Testis (tissue), 3 donors: ENCODE measurements around the gene TGFBI. TPM values are rescaled to one million over a fixed set of nuclear protein-coding genes. Genes with fewer than 3 reads are reported as not detected.
A peak's percentile ranks its signal among the peaks of the same experiment; 100 is the strongest.

ENCODE experiments used
- DNase-seq: peaks from one replicate; pipeline ENCODE4 v3.0.0-alpha.2; 2019
- H3K27ac ChIP-seq, 2 donors: fragments of 200-600 bp; sonication (generic); one replicate each; pipeline ENCODE4 v1.5.1; 2019
- H3K27me3 ChIP-seq: fragments of 200-600 bp; sonication (generic); one replicate; pipeline ENCODE4 v1.5.1; 2019
- H3K36me3 ChIP-seq: fragments of 200-600 bp; sonication (generic); one replicate; pipeline ENCODE4 v1.5.1; 2017; ENCODE audit warnings: low read depth; ENCODE audit errors: missing control alignments
- H3K4me1 ChIP-seq: fragments of 200-600 bp; sonication (generic); one replicate; pipeline ENCODE4 v1.5.1; 2019
- H3K4me3 ChIP-seq, 2 donors: fragments of 200-600 bp; sonication (generic); one replicate each; pipeline ENCODE4 v1.5.1; 2017 to 2019
- H3K9me3 ChIP-seq: fragments of 200-600 bp; sonication (generic); one replicate; pipeline ENCODE4 v1.5.1; 2017
- CTCF ChIP-seq, 3 experiments: fragments of 450-650 bp in 2 of 3; fragments of 200-600 bp in 1 of 3; sonication (generic) in 1 of 3; IDR thresholded peaks; one replicate each; pipeline ENCODE4 v1.5.1; 2016 to 2019; ENCODE audit warnings: antibody characterized with exemption in 3 of 3, mild to moderate bottlenecking in 2 of 3, moderate library complexity in 1 of 3
- POLR2A ChIP-seq: fragments of 450-650 bp; IDR thresholded peaks from one replicate; pipeline ENCODE4 v1.6.1; 2017; ENCODE audit warnings: antibody characterized with exemption, mild to moderate bottlenecking, moderate library complexity
- WGBS, 2 donors: methylation state at CpG; one replicate each; pipeline ENCODE4 v1.1.5; 2018; 5-methylcytosine and 5-hydroxymethylcytosine counted together
- intact Hi-C: fragments of 100-400 bp; cut with DNase I; formaldehyde crosslinking; loops from one replicate; pipeline ENCODE4 v1.15.1; 2023; ENCODE audit warnings: low total_unique reads
- polyA plus RNA-seq: library from polyadenylated mRNA; stranded (reverse); fragments of 350-450 nt; fragmentation: Illumina TruSeq; extraction: RNeasy Lipid Tissue Mini Kit (QIAGEN cat#74804); gene quantifications from one replicate; pipeline ENCODE4 v1.2.3, GENCODE V29; 2014; ENCODE audit warnings: low read depth, low replicate concordance; ENCODE audit not compliant: insufficient read depth
- total RNA-seq, 2 donors: library from RNA; depleted of rRNA; stranded (reverse); fragments of >200 nt; gene quantifications; one replicate each; pipeline ENCODE4 v1.2.3, GENCODE V29; 2016

Gene TGFBI
- total and polyA plus RNA-seq, 3 donors from 2014 or later = 9.0 to 77.2 (median 15.4) TPM

GRCh38 chr5:136099870-136100269 lies 71.1 kb downstream of the TGFBI start:
- TF ChIP-seq CTCF (IDR thresholded peaks at IDR 0.05) = no peak
- no peak for TF ChIP-seq POLR2A
- no peaks in the 10 kb centered on the region for H3K4me1 ChIP-seq

GRCh38 chr5:136101884-136102283 lies 73.1 kb downstream of the TGFBI start:
- intact Hi-C loops = no loop called here
- WGBS, 2 donors = 95 to 100% methylated on average over 1 of the region's 1 CpG
- TF ChIP-seq CTCF (IDR thresholded peaks at IDR 0.05) = no peak
- no peak for TF ChIP-seq POLR2A

More at GRCh38 chr5:136099870-136100269, 71.1 kb downstream of the TGFBI start:
- no peak overlapping the region for H3K4me3 ChIP-seq
- no peak for DNase-seq
- no peaks in the 10 kb centered on the region for H3K27me3 ChIP-seq
- no peaks in the 10 kb centered on the region for H3K36me3 ChIP-seq
- no peak overlapping the region for H3K27ac ChIP-seq
- 90% methylated on average over 3 of the region's 3 CpGs for WGBS, 2 donors
- intact Hi-C loops = no loop called here
- H3K9me3 ChIP-seq = no peaks in the 10 kb centered on the region

GRCh38 chr5:136103118-136103517 lies 74.3 kb downstream of the TGFBI start:
- Histone ChIP-seq H3K27ac (no peak overlapping the region), H3K4me1 (no peaks in the 10 kb centered on the region), H3K9me3 (no peaks in the 10 kb centered on the region), H3K36me3 (no peaks in the 10 kb centered on the region), H3K4me3 (no peak overlapping the region), H3K27me3 (no peaks in the 10 kb centered on the region)
- TF ChIP-seq POLR2A = no peak
- TF ChIP-seq CTCF (IDR thresholded peaks at IDR 0.05) = no peak
- intact Hi-C loops = no loop called here
- WGBS, 2 donors = 96 to 97% methylated on average over 1 of the region's 1 CpG
- no peak for DNase-seq

More at GRCh38 chr5:136101884-136102283, 73.1 kb downstream of the TGFBI start:
- Histone ChIP-seq H3K4me3 (no peak overlapping the region), H3K36me3 (no peaks in the 10 kb centered on the region), H3K27me3 (no peaks in the 10 kb centered on the region), H3K27ac (no peak overlapping the region), H3K9me3 (no peaks in the 10 kb centered on the region), H3K4me1 (no peaks in the 10 kb centered on the region)
- no peak for DNase-seq

GRCh38 chr5:136104306-136104965 lies 75.6 kb downstream of the TGFBI start:
- Histone ChIP-seq H3K9me3 (no peaks in the 10 kb centered on the region), H3K36me3 (no peaks in the 10 kb centered on the region), H3K27ac (peak overlapping the region in 1 of 2 donors; percentile 2), H3K4me3 (no peak overlapping the region), H3K4me1 (no peaks in the 10 kb centered on the region), H3K27me3 (no peaks in the 10 kb centered on the region)
- 44 to 50% methylated on average over 8 of the region's 8 CpGs for WGBS, 2 donors
- intact Hi-C loops = no loop called here
- DNase-seq = no peak
- TF ChIP-seq POLR2A (no peak), CTCF (IDR thresholded peaks at IDR 0.05) (no peak)
